ENCODE data around the gene TLDC2.

Gene TLDC2

DNA sequence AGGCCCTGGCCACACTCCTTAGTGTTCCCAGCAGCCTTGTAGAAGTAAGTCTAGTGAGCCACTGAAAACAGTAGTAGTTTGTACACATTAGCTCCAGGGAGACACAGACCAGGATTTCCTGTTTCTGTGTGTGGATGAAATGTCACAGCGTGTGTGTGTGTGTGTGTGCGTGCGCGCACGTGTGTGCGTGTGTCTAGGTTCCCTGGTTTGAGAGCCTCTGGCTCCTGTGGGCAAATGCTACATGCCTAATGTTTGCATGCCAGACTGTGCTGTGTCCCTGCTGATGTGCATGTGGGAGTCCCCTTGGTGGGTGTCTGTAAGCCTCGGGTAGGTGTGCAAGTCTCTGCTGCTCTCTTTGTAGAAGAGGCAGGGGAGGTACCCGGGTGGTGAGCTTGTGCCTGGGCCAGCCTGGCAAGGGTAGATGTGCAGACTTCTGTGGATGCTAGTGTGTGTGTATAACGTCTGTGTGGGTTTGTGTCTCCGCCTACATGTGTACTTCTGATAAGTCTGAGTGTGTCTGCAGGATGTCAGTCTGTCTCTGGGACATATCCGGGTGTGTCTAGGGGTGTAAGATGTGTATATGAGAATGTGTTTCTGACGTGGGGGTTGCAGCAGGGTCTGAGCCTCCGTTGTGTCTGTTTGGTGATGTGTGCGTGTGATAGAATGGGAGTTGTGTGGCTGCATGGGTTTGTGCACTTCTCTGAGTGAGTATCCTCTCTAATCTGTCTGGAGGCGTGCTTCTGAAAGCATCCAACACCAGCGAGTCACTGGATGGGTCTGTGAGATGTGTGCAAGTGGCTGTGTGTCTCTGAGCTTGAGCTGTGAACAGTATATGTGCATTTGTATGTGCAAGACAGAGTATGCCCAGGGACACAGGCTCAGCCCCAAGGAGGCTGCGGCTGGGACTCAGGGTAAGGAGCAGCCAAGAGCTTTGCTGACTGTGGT lies 19.0 kb upstream of the TLDC2 start:
- in situ Hi-C loops (cut with HindIII; ENCODE audit: low sequenced_read_pairs): no loop called here
- H3K4me3 ChIP-seq (ENCODE audit: low read depth, low read length): no peak overlapping the region
- DNase-seq (ENCODE audit: low read depth, low spot score): no peak
- TF ChIP-seq, protein P1, sequence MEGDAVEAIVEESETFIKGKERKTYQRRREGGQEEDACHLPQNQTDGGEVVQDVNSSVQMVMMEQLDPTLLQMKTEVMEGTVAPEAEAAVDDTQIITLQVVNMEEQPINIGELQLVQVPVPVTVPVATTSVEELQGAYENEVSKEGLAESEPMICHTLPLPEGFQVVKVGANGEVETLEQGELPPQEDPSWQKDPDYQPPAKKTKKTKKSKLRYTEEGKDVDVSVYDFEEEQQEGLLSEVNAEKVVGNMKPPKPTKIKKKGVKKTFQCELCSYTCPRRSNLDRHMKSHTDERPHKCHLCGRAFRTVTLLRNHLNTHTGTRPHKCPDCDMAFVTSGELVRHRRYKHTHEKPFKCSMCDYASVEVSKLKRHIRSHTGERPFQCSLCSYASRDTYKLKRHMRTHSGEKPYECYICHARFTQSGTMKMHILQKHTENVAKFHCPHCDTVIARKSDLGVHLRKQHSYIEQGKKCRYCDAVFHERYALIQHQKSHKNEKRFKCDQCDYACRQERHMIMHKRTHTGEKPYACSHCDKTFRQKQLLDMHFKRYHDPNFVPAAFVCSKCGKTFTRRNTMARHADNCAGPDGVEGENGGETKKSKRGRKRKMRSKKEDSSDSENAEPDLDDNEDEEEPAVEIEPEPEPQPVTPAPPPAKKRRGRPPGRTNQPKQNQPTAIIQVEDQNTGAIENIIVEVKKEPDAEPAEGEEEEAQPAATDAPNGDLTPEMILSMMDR (IDR thresholded peaks at IDR 0.05; ENCODE audit: low read depth, low read length): no peak

DNA sequence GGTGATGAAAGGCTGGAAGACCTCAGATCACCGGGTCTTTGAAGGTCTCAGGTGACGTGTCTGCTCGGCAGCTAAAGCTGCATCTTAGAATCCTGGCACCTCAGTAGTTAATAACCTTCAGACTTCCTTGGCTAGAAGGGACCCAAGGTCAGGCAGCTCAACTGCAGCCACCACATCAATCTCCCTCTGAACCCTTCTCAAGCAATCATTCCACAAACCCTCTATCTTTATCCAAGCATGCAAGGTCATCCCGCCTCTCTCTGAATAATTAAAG lies 16.7 kb upstream of the TLDC2 start:
- TF ChIP-seq, protein P1 (IDR thresholded peaks at IDR 0.05; ENCODE audit: low read depth, low read length): no peak
- no peak for DNase-seq (ENCODE audit: low read depth, low spot score)
- in situ Hi-C loops (cut with HindIII; ENCODE audit: low sequenced_read_pairs): no loop called here
- no peak overlapping the region for H3K4me3 ChIP-seq (ENCODE audit: low read depth, low read length)

DNA sequence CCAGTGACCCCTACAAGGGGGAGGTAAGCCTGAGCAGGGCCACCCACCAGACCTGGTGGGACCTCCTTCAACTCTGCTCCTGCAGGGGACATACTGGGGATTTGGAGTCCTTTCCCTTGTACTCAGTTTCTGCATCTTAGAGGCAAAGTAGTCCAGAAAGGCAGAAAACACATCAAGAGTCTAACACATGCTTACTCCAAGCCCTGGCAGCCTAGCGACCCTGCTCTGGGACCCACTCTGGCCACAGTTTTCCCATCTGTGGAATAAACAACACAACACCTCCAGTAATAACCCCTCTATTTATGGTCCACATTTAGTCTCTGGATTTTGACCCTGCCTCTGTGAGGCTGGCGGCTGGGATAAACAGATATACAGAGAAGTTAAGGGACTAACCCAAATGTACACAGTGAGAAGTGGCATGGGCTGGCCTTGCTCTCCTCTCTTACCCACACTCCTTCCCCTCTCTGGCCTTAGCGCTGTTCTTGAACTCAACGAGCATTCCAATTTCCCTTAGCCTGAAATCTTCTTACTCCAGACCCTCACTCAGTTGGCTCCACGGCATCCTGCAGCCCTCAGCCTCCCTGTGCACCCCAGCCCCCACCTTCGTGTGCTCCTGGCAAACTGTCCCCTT lies 16.1 kb upstream of the TLDC2 start:
- TF ChIP-seq, protein P1 (IDR thresholded peaks at IDR 0.05; ENCODE audit: low read depth, low read length): no peak
- H3K4me3 ChIP-seq (ENCODE audit: low read depth, low read length): no peak overlapping the region
- in situ Hi-C loops (cut with HindIII; ENCODE audit: low sequenced_read_pairs): no loop called here
- no peak for DNase-seq (ENCODE audit: low read depth, low spot score)

DNA sequence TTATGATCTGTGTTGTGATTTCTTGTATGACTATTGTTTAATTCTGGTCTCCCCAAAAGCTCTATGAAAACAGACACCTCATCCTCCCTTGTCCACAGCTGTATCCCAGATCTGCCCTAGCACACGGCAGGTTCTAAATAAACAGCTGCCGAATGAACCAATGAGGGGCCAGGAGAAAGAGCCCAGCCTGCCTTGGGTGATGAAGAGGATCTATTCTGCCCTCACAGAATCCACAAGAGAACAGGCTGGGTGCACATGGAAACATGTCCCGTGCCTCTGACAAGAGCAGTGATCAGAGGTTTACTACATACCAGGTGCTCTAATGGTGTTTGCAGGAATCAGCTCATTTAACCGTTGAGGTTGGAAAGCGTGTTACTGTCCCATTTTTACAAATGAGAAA lies 15.6 kb upstream of the TLDC2 start:
- in situ Hi-C loops (cut with HindIII; ENCODE audit: low sequenced_read_pairs): no loop called here
- TF ChIP-seq, protein P1 (IDR thresholded peaks at IDR 0.05; ENCODE audit: low read depth, low read length): no peak
- H3K4me3 ChIP-seq (ENCODE audit: low read depth, low read length): no peak overlapping the region
- DNase-seq (ENCODE audit: low read depth, low spot score): no peak

DNA sequence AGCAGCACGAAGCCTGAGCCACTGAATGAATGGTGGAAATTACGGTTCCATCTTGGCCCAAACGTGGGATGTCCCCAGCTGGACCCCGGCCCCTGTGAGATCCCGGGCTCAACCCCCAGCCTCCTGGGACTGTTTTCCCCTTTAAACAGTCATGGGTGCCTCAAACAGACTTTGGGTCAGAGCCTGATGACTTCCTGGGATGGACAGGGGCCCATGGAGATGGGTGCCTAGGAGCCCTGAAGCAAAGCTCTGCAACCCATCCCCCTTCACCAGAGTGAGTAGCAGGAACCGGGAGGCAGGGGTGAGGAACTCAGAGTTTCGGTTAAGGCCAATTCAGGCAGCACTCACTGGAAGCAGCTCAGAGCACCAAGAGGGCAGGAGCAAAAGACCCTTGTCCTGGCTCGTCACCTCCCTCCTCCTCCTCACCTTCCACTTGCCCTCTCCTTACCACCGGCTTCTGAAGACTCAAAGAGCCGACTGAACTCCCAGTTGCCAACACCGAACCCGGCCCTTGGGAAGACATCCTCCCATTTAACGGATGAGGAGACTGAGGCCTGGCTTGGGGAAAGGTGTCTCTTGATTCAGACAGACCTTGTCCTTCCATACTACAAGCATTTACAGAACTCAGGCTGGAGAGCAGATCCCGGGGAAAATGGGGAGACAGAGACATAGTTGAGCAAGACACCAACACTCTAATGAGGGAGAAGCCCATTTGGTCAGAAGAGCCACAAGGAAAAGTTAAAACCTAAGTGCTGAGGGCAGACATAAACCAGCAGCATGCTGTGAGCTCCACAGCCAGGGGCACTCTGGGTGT lies 14.9 kb upstream of the TLDC2 start:
- TF ChIP-seq, protein P1 (IDR thresholded peaks at IDR 0.05; ENCODE audit: low read depth, low read length): no peak

DNA sequence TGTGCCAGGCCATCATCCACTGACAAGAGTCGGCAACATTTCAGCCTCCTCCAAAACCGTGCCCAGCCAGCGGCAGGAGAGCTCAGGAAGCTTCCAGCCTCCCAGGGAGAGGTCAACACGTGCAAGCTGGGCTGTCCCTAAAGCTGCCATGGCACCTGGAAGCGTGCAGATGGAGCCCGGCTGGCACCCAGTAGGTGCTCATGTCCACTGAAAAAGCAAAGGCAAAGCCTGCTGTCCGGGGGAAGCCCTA lies 14.4 kb upstream of the TLDC2 start:
- in situ Hi-C loops (cut with HindIII; ENCODE audit: low sequenced_read_pairs): no loop called here
- DNase-seq (ENCODE audit: low read depth, low spot score): no peak
- H3K4me3 ChIP-seq (ENCODE audit: low read depth, low read length): peak overlapping the region; percentile 67
- TF ChIP-seq, protein P1 (IDR thresholded peaks at IDR 0.05; ENCODE audit: low read depth, low read length): no peak

More for the DNA sequence above, 14.9 kb upstream of the TLDC2 start:
- peak overlapping the region; percentile 67 for H3K4me3 ChIP-seq (ENCODE audit: low read depth, low read length)
- in situ Hi-C loops (cut with HindIII; ENCODE audit: low sequenced_read_pairs): no loop called here
- no peak for DNase-seq (ENCODE audit: low read depth, low spot score)
